HG03521 (cell line): ENCODE results near the gene DECR2.
"Not testable (repeated sequence)": the region's sequence is repeated elsewhere in the genome, so short reads cannot be mapped to it uniquely, and the experiment has no call there.

Experiments
- ATAC-seq: cut with Tn5 transposase; IDR thresholded peaks from one replicate; pipeline ENCODE4 v1.9.1; 2021; ENCODE audit warnings: mild to moderate bottlenecking, moderate library complexity; ENCODE audit not compliant: unreplicated experiment

The DECR2 gene

DNA sequence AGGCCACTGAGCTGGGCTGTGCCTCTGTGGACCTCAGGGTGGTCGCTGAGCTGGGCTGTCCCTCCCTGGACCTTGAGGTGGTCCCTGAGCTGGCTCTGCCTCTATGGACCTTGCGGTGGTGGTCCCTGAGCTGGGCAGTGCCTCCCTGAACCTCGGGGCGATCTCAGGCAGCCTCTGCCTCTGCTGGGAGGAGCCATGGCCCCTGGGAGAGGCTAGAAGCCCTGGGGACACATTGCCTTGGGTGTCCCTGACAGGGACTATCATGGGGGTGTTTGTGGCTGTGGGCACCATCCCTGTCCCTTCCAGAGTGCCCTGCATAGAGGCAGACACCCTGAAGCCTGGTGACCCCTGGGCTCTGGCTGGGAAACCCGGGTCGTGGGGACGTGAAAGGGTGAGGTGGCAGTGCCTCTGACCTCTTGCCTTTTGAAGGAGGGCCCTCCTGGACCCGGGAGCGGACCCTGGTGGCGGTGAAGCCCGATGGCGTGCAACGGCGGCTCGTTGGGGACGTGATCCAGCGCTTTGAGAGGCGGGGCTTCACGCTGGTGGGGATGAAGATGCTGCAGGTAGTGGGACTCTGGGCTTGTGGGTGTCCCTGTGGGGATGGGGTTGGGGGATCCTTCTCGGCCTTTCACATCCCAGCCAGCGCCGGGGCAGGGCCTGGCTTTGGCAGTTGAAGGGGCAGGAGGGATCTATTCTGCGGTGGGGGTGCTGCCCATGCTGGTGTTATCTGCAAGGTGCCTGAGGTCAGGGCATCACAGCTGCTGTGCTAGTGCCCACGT, 2.9 kb upstream of the DECR2 start:
- no peak for ATAC-seq

DNA sequence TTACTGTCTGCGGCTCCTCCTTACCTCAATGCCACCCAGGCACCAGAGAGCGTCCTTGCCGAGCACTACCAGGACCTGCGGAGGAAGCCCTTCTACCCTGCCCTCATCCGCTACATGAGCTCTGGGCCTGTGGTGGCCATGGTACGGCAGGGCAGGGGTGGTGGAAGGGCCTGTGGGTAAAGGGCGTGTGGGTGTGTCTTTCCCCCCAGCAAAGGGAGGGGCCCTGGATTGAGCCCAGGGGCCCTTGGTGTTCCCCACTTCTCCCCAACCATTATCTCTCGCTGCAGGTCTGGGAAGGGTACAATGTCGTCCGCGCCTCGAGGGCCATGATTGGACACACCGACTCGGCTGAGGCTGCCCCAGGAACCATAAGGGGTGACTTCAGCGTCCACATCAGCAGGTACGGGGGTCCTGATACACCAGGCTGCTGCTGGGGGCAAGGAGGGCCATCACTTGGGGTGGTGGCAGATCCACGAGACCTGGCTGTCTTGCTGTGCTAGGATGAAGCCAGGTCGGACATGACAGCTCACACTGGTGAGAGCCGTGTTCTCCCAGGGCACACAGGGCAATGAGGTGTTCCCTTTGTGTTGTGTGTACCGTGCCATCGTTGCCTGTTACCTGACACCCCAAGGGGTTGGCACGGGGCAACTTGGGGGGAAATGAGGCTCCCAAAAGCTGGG, 2.2 kb upstream of the DECR2 start:
- ATAC-seq, result no peak

DNA sequence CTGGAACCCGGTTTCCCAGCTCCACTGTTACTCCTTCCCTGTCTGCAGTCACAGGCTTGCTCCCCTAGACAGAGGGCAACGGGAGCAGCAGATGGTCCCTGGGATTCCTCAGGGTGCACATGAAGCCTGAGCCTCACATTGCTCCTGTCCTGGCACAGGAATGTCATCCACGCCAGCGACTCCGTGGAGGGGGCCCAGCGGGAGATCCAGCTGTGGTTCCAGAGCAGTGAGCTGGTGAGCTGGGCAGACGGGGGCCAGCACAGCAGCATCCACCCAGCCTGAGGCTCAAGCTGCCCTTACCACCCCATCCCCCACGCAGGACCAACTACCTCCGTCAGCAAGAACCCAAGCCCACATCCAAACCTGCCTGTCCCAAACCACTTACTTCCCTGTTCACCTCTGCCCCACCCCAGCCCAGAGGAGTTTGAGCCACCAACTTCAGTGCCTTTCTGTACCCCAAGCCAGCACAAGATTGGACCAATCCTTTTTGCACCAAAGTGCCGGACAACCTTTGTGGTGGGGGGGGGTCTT, 1.6 kb upstream of the DECR2 start:
- no peak for ATAC-seq

DNA sequence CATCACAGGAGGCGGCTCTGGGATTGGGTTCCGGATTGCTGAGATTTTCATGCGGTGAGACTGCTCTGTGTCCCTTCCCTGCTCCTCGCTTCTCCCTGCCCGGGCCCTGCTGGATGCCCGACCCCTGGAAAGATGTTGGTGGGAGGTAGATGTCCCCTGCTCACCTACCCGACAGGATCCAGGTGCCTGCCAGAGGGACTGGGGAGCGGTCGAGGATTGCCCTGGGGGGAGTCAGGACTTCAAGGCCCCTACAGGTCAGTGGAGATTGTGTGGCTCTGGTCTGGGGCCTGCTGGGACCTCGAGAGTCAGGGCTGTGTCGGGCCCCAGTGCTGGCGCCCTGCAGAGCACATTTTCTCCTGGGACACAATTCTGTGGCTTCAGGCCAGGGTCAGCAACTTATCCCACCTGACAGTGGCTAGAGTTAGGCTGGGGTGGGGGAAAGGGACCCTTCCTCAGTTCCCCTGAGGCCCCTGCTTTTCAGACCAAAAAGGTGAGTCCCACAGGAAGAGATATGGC, 3.3 kb downstream of the DECR2 start:
- ATAC-seq, result no peak

DNA sequence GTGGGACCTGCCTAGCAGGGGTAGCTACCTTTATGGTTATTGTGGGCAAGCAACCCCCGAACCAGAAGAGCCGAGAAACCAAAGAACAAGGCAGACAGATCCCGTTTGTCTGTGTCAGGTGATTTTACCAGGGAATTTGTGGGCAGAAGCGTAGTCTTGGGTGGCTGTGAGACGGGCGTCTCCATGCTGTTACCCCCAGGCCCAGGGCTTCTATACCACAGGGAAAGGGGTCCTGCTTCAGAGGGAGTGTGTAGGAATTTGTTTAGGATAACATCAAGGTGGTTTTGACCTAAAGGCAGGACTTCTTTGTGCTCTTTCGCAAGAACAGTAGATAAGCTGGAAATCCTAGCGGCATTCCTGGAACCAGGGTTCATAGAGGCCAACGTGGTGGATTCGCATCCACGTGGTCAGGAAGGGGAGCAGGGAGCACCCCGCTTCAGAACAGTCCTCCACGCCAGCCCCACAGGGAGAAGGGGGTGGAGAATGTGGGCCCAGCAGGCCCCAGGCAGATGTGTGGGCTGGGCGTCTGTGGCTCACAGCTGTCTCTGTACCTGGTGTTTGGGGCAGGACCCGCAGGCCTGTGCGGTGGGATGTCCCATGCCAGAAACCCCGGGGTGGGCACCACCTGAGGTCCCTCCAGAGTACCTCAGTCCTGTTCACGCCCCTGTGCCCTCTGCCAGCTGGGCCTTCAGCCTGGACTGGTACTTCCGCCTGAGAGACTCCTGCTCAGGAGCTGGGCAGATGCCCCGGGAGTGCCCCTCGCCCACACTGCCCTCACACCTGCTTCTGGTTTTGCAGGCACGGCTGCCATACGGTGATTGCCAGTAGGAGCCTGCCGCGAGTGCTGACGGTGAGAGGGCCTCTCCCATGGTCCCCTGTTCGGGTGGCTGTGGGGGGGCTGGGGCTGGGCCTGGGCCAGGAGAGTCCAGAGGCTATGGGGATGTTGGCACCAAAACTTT, 4.1 kb downstream of the DECR2 start:
- no peak for ATAC-seq

DNA sequence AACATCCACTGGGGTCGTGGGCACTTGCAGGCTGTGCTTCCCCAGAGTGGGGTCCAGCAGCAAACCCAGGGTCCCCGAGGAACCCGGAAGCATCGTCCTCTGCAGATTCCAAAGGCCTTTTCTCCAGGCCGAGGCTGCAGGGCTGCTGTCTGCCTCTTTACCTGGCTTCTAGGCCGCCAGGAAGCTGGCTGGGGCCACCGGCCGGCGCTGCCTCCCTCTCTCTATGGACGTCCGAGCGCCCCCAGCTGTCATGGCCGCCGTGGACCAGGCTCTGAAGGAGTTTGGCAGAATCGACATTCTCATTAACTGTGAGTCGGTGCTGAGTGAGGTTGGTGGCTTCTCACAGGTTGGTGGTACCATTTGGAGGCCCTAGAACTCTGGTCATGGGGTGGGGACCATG, 5.6 kb downstream of the DECR2 start:
- no peak for ATAC-seq

DNA sequence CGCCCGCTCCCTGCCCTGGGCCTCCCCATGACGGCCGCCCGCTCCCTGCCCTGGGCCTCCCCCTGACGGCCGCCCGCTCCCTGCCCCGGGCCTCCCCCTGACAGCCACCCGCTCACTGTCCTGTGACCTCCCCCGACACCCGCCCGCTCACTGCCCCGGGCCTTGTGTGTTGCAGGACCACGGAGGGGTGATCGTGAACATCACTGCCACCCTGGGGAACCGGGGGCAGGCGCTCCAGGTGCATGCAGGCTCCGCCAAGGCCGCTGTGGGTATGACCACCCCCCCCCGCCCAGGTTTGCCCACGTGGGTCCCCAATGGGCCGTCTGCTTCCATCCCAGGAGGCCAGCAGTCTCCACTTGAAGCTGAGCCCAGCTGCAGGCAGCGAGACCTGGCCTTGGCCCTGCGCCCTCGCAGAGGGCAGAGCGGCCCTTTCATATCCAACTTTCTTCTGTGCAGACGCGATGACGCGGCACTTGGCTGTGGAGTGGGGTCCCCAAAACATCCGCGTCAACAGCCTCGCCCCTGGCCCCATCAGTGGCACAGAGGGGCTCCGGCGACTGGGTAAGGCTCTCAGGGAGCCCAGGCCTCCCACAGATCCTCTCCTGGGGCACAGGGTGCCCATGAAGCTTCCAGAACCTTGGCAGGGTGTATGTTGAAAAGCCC, 9.0 kb downstream of the DECR2 start:
- no peak for ATAC-seq

DNA sequence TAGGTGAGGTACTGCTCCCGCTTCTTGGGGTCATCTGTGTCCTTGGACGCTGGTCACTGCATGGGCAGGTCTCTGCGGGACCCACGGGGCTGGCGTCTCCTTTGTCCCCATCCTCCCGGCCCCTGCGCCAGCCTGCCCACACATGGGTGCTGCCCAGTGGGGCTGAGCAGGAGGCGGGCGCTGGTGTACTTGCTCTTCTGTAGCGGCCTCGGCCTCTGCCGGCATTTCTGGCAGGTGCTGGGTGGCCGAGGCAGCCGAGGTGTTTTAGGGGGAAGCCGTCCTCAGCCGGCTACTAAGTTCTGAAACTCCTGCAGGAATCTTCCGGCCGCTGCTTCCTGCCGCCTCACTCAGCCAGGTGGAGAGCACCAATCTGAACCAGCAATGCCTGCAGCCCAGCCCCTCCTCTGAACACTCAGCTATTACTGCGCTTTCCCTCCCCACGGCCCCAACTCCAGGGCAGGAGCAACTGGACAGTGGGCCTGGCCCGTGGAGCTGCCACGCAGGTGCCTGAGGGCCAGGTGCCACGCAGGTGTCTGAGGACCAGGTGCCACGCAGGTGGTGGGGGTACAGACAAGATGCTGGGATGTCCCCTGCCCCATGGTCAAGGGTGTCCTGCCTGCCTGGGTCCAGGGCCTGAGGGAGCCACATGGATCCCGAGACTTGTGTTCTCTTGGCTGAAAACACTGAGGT, 10.0 kb downstream of the DECR2 start:
- no peak for ATAC-seq

DNA sequence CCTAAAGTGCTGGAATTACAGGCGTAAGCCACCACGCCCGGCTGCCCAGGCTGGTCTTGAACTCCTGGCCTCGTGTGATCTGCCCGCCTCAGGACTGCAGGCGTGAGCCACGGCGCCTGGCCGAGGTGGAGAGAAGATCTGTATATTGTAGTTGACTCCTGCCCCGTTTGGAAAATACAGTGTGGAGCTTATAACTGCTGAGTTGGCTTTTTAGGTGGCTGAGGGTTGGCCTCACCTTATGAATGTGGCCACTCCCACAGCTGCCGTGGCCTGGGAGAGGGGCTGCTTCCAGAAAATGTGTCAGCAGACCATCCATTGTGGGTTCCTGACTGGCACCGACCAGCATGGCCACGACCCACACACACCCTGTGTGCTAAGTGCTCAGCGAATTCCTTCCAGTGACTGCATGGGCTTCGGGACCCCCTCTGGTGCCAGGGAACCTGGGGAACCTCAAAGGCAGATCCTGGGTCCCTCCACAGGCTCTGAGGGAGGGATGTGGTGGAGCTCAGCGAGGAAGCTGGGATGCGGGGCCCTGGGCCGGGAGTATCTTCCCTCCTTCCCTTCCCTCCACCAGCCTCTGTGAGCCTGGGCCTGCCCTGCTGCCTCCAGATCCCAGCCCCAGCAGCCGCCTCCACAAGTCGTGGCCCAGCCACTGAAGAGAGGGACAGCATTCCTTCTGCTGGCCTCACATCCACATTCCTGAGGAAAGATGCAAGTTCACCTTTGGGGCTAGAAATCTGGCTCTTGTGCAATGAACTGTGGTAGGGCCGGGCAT, 12.9 kb downstream of the DECR2 start:
- ATAC-seq, result no peak

DNA sequence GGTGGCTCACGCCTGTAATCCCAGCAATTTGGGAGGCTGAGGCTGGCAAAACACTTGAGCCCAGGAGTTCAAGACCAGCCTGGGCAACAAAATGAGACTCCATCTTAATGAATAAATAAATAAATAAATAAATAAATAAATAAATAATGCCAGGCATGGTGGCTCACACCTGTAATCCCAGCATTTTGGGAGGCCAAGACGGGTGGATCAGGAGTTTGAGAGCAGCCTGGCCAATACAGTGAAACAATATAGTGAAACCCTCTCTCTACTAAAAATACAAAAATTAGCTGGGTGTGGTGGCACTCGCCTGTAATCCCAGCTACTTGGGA, 13.4 kb downstream of the DECR2 start:
- ATAC-seq, result not testable (repeated sequence)

DNA sequence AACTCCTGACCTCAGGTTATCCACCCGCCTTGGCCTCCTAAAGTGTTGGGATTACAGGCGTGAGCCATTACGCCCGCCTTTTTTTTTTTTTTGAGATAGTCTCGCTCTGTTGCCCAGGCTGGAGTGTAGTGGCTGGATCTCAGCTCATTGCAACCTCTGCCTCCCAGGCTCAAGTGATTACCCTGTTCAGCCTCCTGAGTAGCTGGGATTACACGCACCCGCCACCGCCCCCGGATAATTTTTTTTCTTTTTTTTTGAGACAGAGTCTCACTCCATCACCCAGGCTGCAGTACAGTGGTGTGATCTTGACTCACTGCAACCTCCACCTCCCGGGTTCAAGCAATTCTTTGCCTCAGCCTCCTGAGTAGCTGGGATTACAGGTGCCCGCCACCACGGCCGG, 20.5 kb downstream of the DECR2 start:
- ATAC-seq, result not testable (repeated sequence)

DNA sequence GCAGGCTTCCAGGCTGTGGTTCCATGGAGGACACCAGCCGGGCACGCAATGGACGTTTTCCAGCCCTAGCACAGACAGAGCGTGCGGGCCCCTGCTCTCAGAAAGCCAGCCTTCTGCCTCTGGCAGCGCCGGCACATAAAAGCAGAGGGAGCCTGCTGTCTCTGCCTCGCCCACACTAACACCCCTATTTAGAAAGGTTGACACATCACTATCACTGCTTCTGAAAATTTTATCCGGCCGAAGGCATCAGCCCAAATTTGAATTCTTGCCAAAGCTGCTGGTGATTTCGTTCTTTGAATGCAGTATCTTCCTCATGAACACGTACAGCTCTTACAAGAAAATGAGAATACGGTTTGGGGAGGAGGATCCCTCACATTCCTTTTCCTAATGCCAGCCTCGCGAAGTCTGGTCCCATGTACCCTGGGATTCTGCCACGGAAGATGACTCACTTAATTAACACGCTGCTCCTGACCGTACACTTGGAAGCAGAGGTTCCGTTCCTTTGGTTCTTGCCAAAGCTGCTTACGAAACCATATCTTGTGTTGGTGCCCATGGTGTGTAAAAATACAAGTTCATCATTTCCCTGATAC, 22.4 kb downstream of the DECR2 start:
- no peak for ATAC-seq

DNA sequence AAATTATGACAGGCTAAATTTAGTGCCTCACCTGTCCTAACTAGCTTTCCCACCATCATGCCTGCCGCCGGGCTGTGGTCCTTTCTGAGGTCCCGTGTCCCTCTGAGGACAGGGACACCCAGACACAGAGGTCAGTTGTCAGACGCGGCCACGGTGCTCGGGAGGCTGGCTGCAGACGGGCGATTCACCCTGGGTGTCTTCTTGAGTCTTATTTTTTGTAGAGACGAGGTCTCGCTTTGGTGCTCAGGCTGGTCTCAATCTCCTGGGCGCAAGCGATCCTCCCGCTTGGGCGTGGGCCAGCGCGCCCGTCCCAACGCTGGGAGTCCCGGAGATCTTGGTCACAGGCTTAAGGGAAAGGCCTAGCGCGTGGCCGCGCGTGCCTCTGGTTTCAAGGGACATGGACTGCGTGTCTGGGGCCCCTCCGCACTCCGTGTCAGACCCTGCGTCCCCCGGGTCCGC, 23.0 kb downstream of the DECR2 start:
- no peak for ATAC-seq

DNA sequence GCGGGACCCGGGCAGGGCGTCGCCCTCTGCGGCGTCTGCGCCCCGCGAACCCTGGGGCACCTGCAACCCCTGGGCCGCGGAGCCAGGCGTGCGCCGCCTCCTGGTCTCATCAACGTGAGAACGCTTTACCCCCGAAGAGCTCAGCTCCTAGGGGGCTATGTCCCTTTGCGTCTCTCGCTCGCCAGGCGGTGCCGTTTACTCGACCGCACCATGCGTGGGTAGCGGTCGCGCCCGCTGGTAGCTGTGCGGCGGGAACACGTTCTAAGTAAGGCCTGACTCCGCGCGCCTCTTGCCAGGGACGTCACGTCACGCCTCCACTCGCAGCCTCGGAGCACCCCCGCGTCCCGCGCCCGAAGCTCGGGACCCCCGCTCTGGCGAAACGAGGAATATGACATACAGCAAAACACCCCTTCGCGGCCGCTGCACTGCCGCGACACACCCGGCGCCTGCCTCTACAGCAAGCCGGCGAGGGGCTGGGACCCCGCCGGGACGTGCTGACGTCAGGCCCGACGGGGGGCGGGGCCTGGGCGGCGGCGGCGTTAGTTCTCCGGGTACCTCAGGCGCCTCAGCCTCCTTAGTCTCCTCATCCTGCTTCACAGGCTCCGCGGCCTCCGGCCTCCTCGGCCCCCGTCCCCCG, 23.5 kb downstream of the DECR2 start, which contains the start of gene RAB11FIP3:
Gene RAB11FIP3 (plus strand): TSS at position 568 of the 637 bp plus-strand sequence. CDS start 358 bp downstream, outside the sequence.
- ATAC-seq, result peak; percentile 78

DNA sequence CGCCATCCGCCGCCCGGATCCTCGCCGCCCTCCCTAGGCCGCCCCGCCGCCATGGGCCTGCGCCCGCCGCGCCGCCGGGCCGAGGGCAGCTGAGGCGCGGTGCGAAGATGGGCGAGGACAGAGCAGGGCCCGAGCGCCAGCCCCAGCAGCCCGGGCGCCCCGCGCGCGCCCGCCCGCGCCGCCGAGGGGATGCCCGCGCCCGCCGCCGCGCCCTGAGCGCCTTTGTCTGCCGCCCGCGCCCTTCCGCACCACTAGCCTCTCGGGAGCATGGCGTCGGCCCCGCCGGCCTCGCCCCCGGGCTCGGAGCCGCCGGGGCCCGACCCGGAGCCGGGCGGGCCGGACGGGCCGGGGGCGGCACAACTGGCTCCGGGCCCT, 24.0 kb downstream of the DECR2 start:
- ATAC-seq, result peak; percentile 32

DNA sequence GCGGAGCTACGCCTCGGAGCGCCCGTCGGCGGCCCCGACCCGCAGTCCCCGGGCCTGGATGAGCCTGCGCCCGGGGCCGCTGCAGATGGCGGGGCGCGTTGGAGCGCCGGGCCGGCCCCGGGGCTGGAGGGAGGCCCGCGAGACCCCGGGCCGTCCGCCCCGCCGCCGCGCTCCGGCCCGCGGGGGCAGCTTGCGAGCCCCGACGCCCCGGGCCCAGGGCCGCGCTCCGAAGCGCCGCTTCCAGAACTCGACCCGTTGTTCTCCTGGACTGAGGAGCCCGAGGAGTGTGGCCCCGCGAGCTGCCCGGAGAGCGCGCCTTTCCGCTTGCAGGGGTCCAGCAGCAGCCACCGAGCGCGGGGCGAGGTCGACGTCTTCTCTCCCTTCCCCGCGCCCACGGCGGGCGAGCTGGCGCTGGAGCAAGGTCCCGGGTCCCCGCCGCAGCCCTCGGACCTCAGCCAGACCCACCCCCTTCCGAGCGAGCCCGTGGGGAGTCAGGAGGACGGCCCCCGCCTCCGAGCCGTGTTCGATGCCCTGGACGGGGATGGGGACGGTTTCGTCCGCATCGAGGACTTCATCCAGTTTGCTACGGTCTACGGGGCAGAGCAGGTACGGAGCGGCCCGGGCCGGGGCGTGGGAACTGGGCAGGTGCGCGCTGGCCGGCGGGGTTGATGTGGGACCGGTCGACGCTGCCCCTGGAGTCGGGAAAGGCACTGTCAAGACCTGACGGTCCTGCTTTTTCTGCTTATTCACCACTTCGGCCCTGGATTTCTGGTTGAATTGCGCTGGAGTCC, 24.6 kb downstream of the DECR2 start:
- ATAC-seq, result no peak

DNA sequence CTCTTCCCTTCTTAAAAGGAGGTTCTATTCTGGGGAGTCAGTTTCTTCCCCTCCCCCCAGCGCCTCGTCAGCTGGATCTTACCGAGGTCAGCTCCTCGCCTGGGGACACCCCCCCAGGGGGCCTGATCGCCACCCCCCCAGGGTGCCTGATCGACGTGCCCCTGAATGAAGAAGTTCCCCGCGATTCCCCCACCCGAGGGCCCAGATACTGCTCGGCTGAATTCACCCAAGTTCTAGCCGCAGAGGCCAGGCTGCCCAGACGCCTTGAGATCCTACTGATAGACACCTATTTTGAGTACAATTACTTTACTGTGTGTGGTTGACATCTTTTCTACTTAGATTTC, 25.2 kb downstream of the DECR2 start:
- ATAC-seq, result no peak
